ENCODE measurements around the gene PRB2.
"Not testable (repeated sequence)": the region's sequence is repeated elsewhere in the genome, so short reads cannot be mapped to it uniquely, and the experiment has no call there.

Gene PRB2

GRCh38 chr12:11395467-11395866, at the start of gene PRB2:
Gene PRB2, minus strand, starts transcription at chr12:11395567. Its CDS starts 38 bp downstream, at chr12:11395529.
- not testable (repeated sequence) for DNase-seq

- no peak for DNase-seq
Measured at GRCh38 chr12:11437966-11438365, 42.6 kb upstream of the PRB2 start.

GRCh38 chr12:11433664-11434063, 38.3 kb upstream of the PRB2 start:
- DNase-seq: no peak

- DNase-seq: no peak
Measured at GRCh38 chr12:11431486-11431885, 36.1 kb upstream of the PRB2 start.

GRCh38 chr12:11427341-11427740, 32.0 kb upstream of the PRB2 start:
- DNase-seq: no peak

GRCh38 chr12:11412731-11413130, 17.4 kb upstream of the PRB2 start:
- no peak for DNase-seq

- DNase-seq: no peak
Measured at GRCh38 chr12:11408096-11408495, 12.7 kb upstream of the PRB2 start.

- DNase-seq: no peak
Measured at GRCh38 chr12:11397366-11397765, 2.0 kb upstream of the PRB2 start.

- not testable (repeated sequence) for DNase-seq
Measured at GRCh38 chr12:11391456-11391855, 3.9 kb downstream of the PRB2 start.

- DNase-seq: not testable (repeated sequence)
Measured at GRCh38 chr12:11377420-11377819, 17.9 kb downstream of the PRB2 start.

- DNase-seq: no peak
Measured at GRCh38 chr12:11361151-11361550, 34.2 kb downstream of the PRB2 start.

GRCh38 chr12:11360205-11360883, 35.0 kb downstream of the PRB2 start:
- DNase-seq: not testable (repeated sequence)

- not testable (repeated sequence) for DNase-seq
Measured at GRCh38 chr12:11351736-11352135, 43.6 kb downstream of the PRB2 start.

- DNase-seq: no peak
Measured at GRCh38 chr12:11348439-11348838, 46.9 kb downstream of the PRB2 start.

- no peak for DNase-seq
Measured at GRCh38 chr12:11347810-11348209, 47.6 kb downstream of the PRB2 start.

- no peak for DNase-seq
Measured at GRCh38 chr12:11344500-11344899, 50.9 kb downstream of the PRB2 start.

Data from left hindlimb (tissue), 1 donor.